ENCODE data around the gene TFF2.

Gene TFF2

DNA sequence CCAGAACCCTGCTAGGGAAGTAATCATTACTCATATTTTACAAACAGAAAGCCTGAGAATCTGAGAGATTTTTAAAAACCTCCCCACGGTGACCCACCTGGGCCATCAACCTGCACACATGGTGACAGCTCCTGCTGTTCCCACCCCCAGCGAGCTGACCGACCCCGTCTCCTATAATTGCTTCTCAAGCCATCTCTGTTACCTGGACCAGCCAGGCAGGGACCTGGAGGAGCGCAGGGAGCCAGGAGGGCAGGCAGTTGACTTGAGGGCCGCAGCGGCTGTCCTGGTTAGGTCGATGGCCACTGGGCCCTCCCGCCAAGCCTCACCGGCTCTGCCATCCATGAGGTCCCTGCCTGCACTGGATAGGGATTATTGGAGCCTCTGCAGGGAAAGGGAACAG is 7.7 kb downstream of the TFF2 start:
- no peak for TF ChIP-seq EZH2 (IDR thresholded peaks at IDR 0.05; ENCODE audit: borderline replicate concordance, low read length)
- no peak for TF ChIP-seq CTCF (IDR thresholded peaks at IDR 0.05; ENCODE audit: low read length)
- H3F3A ChIP-seq (ENCODE audit: insufficient read depth, low read length), result no peaks in the 10 kb centered on the region

GRCh38 chr21:42341776-42342542 is 8.8 kb downstream of the TFF2 start:
- Histone ChIP-seq H3F3A (ENCODE audit: insufficient read depth, low read length) (no peaks in the 10 kb centered on the region), H3K27me3 (ENCODE audit: insufficient read depth, low read length) (peaks cover 13% of the 10 kb centered on the region; the same call in 1 of the 2 replicates), H2AFZ (ENCODE audit: low read length) (no peak overlapping the region), H3K4me3 (ENCODE audit: low read depth, low read length, poor library complexity, severe bottlenecking) (no peak overlapping the region), H3K27ac (ENCODE audit: low read depth, low read length, poor library complexity, severe bottlenecking) (no peak overlapping the region), H4K20me1 (ENCODE audit: insufficient read depth, low read length) (no peaks in the 10 kb centered on the region), H3K36me3 (ENCODE audit: insufficient read depth, low read length) (no peaks in the 10 kb centered on the region), H3K9me2 (ENCODE audit: low read depth, low read length) (no peaks in the 10 kb centered on the region), H3K9ac (ENCODE audit: low read length) (no peak overlapping the region), H3K9me3 (ENCODE audit: low read length) (peaks cover 4% of the 10 kb centered on the region; the same call in 1 of the 2 replicates), H3K79me2 (ENCODE audit: insufficient read depth, low read length) (no peaks in the 10 kb centered on the region), H3K4me1 (ENCODE audit: insufficient read depth, low read length, severe bottlenecking) (no peaks in the 10 kb centered on the region), H3K4me2 (ENCODE audit: low read length) (no peak overlapping the region)
- no peak for TF ChIP-seq CTCF (IDR thresholded peaks at IDR 0.05; ENCODE audit: low read length)

More for the DNA sequence above, 7.7 kb downstream of the TFF2 start:
- Histone ChIP-seq H3K36me3 (ENCODE audit: insufficient read depth, low read length) (no peaks in the 10 kb centered on the region), H3K4me2 (ENCODE audit: low read length) (no peak overlapping the region), H3K4me1 (ENCODE audit: insufficient read depth, low read length, severe bottlenecking) (no peaks in the 10 kb centered on the region), H3K9me2 (ENCODE audit: low read depth, low read length) (no peaks in the 10 kb centered on the region), H3K27me3 (ENCODE audit: insufficient read depth, low read length) (peaks cover 16% of the 10 kb centered on the region; the same call in 1 of the 2 replicates), H2AFZ (ENCODE audit: low read length) (no peak overlapping the region), H3K27ac (ENCODE audit: low read depth, low read length, poor library complexity, severe bottlenecking) (no peak overlapping the region), H3K9ac (ENCODE audit: low read length) (no peak overlapping the region), H3K79me2 (ENCODE audit: insufficient read depth, low read length) (no peaks in the 10 kb centered on the region), H3K9me3 (ENCODE audit: low read length) (no peaks in the 10 kb centered on the region), H4K20me1 (ENCODE audit: insufficient read depth, low read length) (no peaks in the 10 kb centered on the region), H3K4me3 (ENCODE audit: low read depth, low read length, poor library complexity, severe bottlenecking) (no peak overlapping the region)

DNA sequence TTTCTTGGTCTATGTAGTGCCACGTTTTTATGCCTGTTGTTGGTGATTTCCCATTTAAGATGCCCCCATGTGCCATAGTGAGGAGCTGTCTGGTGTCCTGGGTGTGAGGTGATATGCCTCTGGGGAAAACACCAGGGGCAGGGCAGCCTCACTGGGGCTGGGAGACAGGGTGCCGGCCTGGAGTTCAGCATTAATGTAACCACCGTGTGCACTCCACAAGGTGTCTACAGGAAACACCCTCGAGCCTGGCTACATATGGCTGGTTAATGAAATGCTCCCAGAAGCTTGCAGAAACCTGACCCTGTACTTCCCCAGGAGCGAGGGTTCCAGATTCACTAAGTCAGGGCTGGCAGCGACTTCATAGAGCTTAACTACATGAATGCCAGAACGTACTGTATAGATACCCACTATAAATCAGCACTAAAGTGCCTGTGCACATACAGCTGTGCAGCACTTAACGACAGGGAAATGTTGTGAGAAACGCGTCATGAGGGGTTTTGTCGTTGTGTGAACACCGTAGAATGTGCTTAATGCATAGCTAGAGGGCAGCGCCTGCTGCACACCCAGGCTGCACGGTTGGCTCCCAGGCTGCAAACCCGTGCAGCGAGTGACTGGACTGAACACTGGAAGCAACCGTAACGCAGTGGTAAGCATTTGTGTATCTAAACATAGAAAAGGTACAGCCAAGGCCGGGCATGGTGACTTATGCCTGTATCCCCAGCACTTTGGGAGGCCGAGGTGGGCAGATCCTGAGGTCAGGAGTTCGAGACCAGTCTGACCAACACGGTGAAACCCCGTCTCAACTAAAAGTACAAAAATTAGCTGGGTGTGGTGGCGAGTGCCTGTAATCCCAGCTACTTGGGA is 10.4 kb downstream of the TFF2 start:
- peaks cover 4% of the 10 kb centered on the region; the same call in 1 of the 2 replicates for H3K9me3 ChIP-seq (ENCODE audit: low read length)
- H3F3A ChIP-seq (ENCODE audit: insufficient read depth, low read length), result no peaks in the 10 kb centered on the region
- no peak overlapping the region for H3K4me2 ChIP-seq (ENCODE audit: low read length)
- TF ChIP-seq EZH2 (IDR thresholded peaks at IDR 0.05; ENCODE audit: borderline replicate concordance, low read length), result no peak
- no peak for TF ChIP-seq CTCF (IDR thresholded peaks at IDR 0.05; ENCODE audit: low read length)
- no peak overlapping the region for H3K4me3 ChIP-seq (ENCODE audit: low read depth, low read length, poor library complexity, severe bottlenecking)
- H2AFZ ChIP-seq (ENCODE audit: low read length), result no peak overlapping the region
- no peaks in the 10 kb centered on the region for H3K79me2 ChIP-seq (ENCODE audit: insufficient read depth, low read length)
- H3K27me3 ChIP-seq (ENCODE audit: insufficient read depth, low read length), result peaks cover 4% of the 10 kb centered on the region; the same call in 1 of the 2 replicates
- no peaks in the 10 kb centered on the region for H3K9me2 ChIP-seq (ENCODE audit: low read depth, low read length)
- no peaks in the 10 kb centered on the region for H4K20me1 ChIP-seq (ENCODE audit: insufficient read depth, low read length)
- H3K36me3 ChIP-seq (ENCODE audit: insufficient read depth, low read length), result no peaks in the 10 kb centered on the region
- H3K27ac ChIP-seq (ENCODE audit: low read depth, low read length, poor library complexity, severe bottlenecking), result no peak overlapping the region
- no peak overlapping the region for H3K9ac ChIP-seq (ENCODE audit: low read length)
- no peaks in the 10 kb centered on the region for H3K4me1 ChIP-seq (ENCODE audit: insufficient read depth, low read length, severe bottlenecking)

Data from OCI-LY1 (cell line).